ENCODE data around the gene C8G. TPM values are rescaled to one million over a fixed set of nuclear protein-coding genes. Genes with fewer than 3 reads are reported as not detected.

The C8G gene
- total RNA-seq, 1 experiment from 2014 or later = not detected

DNA sequence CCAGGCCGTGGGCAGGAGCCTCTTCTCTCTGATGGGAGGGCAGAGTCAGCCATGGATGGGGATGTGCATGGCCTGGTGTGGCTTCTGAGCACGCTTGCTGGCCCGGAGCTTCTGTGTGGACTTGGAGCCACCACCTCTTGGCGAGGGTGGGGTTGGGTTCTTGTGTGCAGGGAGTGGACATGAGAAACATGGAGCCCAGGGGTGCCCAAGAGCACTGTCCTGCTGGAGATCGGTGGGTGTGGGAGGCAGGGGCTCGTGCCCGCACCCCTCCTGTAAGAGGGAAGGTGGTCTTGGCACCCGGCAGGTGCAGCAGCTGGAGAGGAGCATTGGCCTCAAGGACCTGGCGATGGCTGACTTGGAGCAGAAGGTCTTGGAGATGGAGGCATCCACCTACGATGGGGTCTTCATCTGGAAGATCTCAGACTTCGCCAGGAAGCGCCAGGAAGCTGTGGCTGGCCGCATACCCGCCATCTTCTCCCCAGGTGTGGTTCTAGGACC, 24.3 kb upstream of the C8G start:
- no peak for DNase-seq (ENCODE audit: low read depth)

DNA sequence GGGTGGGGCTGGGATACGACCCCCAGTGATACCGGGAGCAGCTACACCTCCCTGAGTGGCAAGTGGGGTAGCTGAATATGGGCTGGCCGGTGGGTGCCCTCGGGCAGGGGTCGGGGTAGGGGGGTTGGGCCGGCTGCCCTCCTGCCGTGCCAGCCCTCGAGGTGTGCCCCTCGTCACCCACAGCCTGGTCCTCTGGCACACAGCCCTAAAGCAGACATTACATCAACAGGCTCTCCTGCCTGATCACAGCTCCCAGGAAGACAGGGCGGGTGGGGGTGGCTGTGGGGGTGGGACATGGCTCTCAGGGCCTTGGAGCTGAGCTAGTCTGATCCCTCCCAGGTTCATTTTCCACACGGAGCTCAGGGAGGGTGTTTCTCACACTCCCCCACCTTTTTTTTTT, 23.7 kb upstream of the C8G start:
- DNase-seq (ENCODE audit: low read depth) = no peak

DNA sequence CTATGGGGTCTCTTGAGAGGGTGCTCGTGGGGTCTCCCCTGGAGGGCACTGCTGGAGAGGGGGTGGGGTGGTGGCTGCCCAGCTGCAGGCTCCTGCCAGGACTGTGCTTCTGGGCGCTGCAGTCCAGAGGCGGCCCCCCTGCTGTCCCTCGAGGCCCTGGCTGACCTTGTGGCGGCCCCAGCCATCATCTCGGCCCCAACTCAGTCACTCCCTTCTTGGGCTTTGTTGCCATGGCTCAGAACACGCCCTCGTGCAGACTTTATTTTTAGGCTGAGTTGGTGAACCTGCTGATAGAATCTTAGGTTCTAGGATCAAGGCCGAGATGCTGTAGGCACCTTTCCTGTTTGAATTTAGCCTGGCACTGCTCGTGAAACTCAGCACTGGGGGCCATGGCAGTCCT, 23.3 kb upstream of the C8G start:
- no peak for DNase-seq (ENCODE audit: low read depth)

DNA sequence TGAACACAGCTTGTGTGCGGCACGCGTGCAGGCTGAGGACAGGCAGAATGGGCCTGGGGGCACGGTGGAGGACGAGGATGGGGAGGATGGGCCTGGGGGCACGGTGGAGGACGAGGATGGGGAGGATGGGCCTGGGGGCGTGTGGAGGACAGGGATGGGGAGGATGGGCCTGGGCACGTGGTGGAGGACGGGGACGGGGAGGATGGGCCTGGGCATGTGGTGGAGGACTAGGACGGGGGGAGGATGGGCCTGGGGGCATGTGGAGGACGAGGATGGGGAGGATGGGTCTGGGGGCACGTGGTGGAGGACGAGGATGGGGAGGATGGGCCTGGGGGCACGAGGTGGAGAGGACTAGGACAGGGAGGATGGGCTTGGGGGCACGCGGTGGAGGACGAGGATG, 22.5 kb upstream of the C8G start:
- no peak for DNase-seq (ENCODE audit: low read depth)

GRCh38 chr9:136923881-136924280, 21.2 kb upstream of the C8G start:
- DNase-seq (ENCODE audit: low read depth) = no peak

DNA sequence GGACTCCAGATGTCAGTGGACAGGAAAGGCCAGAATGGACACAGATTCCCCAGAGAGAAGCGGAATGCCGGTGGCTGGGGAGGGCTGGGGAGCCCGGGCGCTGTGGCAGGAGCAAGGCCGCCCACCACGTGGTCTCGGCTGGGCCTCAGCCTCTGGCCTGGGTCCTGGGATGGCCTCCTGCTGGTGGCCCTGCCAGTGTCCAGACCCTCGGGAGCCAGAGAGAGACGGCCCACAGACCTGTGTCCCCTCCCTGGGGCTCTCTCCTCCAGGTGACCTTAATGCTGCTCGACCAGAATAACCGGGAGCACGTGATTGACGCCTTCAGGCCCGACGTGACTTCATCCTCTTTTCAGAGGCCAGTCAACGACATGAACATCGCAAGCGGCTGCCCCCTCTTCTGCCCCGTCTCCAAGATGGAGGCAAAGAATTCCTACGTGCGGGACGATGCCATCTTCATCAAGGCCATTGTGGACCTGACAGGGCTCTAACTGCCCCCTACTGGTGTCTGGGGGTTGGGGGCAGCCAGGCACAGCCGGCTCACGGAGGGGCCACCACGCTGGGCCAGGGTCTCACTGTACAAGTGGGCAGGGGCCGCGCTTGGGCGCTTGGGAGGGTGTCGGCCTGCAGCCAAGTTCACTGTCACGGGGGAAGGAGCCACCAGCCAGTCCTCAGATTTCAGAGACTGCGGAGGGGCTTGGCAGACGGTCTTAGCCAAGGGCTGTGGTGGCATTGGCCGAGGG, 19.5 kb upstream of the C8G start:
- no peak for DNase-seq (ENCODE audit: low read depth)

DNA sequence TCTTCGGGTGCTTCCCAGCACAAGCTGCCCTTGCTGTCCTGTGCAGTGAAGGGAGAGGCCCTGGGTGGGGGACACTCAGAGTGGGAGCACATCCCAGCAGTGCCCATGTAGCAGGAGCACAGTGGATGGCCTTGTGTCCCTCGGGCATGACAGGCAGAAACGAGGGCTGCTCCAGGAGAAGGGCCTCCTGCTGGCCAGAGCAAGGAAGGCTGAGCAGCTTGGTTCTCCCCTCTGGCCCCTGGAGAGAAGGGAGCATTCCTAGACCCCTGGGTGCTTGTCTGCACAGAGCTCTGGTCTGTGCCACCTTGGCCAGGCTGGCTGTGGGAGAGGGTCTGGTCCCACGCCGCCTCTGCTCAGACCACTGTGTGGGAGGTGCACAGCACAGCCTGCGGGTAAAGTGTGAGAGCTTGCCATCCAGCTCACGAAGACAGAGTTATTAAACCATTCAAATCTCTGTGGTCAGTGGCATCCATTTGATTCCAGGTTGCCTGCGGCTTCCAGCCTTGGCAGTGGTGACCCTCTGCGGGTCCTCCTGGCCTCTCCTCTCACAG, 18.8 kb upstream of the C8G start:
- no peak for DNase-seq (ENCODE audit: low read depth)

GRCh38 chr9:136926749-136927148, 18.3 kb upstream of the C8G start:
- DNase-seq (ENCODE audit: low read depth) = no peak

DNA sequence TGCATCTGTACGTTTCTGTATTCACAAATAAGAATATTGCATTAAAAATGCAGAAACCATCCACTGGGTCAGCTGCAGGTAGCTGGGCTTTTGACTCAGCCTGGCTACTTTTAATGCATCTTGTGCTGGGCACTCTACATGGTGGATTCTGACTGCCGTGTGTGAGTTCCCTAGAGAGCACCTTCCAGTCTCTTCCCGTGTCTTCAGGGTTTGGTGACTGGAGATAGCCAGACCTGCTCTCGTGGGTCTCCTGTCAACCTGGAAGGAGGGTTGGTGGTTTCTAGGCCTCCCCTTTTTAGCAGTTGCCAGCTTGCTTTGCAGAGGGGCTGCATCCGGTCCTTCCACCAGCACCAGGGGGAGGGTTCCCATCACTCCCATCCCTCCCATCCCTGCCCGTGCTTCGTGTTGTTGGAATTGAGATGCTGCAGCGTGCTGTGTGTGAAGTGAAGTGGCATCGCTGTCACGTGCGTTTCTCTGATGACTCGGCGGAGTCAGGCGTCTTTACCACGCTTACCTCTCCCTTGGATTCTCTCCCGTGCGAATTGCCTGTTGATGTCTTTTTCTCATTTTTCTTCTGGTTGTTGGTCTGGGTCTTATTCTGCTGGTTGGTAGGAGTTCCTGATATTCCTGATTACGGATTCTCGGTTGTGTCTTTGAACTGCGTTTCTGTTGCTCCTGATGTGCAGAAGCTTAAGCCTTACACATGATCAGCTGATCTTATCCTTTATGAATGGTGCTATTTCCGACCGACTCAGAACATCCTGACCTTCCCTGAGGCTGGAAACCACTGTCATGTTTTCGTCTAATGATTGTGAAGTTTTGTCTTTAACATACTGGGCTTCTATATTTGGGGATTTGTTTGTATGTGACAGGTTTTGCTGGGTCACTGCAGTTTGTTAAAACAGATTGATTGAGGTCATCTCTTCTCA, 17.4 kb upstream of the C8G start:
- DNase-seq (ENCODE audit: low read depth) = no peak

- DNase-seq (ENCODE audit: low read depth) = no peak
Measured at GRCh38 chr9:136928591-136928990, 16.5 kb upstream of the C8G start.

DNA sequence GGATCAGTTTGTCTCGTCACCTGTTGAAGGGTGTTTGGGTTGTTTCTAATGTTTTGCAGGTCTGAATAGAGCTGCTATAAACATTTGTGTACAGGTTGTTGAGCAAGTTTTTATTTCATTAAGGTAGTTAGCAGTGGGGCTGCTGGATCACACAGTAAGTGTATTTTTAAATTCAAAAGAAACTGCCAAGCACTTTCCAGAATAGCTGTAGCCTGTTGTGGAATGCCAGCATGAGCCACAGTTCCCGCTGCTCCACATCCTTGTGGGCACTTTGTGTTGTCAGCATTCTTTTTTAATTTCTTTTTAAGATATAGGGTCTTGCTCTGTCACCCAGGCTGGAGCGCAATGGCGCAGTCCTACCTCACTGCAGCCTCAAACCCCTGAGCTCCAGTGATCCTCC, 15.0 kb upstream of the C8G start:
- DNase-seq (ENCODE audit: low read depth) = no peak

DNA sequence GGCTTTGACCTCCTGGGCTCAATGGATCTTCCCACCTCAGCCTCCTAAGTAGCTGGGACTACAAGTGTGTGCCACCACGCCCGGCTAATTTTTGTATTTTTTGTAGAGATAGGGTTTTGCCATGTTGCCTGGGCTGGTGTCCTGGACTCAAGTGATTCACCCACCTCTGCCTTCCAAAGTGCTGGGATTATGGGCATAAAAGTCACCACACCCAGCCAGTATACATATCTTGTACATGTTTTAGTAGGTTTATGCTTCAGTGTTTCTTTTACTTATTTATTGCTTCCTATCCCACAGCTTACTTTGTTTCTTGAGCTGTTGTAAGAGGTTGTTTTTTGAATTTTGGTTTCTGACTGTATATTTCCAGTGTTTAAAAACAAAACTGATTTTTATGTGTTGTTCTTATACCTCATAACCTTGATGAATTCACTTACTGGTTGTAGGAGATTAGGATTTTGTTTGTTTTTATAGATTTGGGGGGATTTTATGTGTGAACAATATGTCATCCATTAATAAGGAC, 13.4 kb upstream of the C8G start:
- DNase-seq (ENCODE audit: low read depth) = no peak

DNA sequence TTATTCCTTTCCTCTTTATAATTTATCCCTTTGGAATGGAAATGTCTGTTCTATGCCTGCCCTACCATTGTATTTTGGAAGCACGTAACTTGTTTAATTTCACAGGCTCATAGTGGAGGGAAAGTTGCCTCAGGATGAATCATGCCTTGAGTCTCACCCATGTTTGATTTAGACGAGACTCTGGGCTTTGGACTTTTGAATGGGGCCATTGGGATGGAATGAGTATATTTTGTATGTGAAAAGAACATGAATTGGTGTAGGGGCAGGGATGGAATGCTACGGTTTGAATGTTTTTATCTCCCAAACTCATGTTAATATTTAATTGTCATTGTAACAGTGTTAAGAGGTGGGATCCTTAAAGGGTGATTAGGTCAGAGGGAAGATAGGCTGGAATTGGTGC, 10.8 kb upstream of the C8G start:
- no peak for DNase-seq (ENCODE audit: low read depth)

- no peak for DNase-seq (ENCODE audit: low read depth)
Measured at GRCh38 chr9:136935651-136936050, 9.4 kb upstream of the C8G start.

GRCh38 chr9:136936645-136937170, 8.3 kb upstream of the C8G start:
- DNase-seq (ENCODE audit: low read depth) = peak; percentile 78

DNA sequence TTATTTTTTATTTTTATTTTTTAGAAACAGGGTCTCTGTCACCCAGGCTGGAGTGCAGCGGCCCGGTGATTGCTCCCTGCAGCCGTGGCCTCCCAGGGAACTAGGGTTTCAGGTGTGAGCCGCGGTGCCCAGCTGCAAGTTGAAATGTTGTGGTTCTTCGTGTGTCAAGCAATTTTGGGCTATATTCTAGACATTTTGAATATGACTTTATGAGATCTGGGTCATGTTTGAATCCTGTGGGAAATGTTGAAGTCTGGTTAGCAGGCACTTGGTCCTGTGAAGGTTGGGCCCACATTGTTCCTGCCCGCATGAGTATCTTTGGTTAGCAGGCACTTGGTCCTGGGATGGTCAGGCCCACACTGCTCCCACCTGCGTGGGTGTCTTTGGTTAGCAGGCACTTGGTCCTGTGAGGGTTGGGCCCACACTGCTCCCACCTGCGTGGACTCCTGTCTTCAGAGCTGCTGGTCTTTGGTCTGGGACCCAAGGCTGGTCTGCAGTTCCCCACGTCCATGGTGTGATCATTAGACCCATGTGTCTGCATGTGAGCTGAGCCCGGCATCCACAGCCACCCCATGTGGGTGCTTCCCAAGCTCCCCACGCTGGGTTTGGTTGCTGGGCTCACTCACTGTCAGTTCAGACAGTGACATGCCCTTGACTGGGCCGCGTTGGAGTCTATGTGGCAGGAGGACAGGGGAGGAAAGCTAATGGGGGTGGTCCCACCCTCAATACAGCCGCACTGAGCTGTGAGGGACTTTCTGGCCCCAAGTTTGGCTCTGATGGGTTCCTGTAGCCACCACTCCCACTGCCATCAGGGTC, 7.6 kb upstream of the C8G start:
- DNase-seq (ENCODE audit: low read depth) = no peak

- DNase-seq (ENCODE audit: low read depth) = no peak
Measured at GRCh38 chr9:136939431-136939995, 5.5 kb upstream of the C8G start.

DNA sequence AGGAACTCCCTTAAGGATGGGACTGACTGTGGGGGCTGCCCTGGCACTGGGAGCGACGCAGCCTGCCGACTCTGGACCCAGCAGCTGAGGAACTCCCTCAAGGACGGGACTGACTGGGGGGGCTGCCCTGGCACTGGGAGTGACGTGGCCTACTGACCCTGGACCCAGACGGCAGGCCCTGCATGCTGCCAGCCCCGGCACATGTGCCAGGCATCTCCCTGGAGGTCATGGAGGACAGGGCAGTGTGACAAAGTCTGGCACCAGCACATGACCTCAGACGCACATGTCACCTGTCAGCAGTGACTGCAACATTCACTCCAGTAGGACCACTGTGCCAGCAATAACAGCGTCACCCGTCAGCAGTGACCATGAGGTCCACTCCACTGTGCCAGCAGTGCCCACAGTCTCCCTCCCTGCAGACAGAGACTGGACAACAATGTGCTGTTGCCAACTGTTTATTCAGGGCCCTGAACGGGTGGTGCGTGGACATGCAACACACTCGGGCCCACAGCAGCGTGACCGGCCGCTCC, 5.0 kb upstream of the C8G start:
- DNase-seq (ENCODE audit: low read depth) = no peak

DNA sequence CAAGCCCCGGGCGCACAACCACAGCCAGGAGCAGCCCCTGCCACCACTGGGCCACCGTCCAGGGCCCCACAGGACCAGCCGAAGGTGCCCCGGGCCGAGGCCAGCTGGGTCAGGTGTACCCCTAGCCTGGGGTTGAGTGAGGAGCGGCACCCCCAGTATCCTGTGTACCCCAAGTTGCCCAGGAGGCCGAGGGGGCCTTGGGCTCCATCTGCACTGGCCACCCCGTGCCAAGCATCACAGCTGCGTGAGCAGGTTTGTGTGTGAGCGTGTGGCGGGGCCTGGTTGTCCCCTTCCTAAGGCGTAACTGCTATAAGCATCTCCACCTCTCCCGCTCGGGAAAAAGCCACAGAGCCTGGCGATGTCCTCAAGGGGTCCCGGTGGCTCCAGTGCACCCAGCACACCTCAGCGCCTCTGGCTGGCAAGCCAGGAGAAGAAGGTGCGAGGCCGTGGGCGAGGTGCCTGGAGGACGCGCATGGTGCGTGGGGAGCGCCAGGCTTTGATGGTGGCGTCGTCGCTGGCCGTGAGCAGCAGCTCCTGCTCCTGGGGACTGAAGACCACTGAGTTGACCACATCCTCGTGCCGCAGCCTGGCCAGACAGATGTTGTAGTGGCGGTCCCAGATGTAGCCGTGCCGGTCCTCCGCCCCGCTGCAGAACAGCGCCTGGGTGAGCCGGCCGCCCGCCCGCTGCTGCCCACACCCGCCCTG, 4.4 kb upstream of the C8G start:
- no peak for DNase-seq (ENCODE audit: low read depth)
